Panc1 (cell line): Measurements from ENCODE around the gene RIMBP2. TPM values are rescaled to one million over a fixed set of nuclear protein-coding genes. Genes with fewer than 3 reads are reported as not detected.

ENCODE experiments used
- ATAC-seq: fragments of 200-7000 bp; cut with Tn5 transposase; 2 replicates; pipeline ENCODE4 v1.9.1; 2020; ENCODE audit warnings: mild to moderate bottlenecking, moderate library complexity
- BruUV-seq: library from RNA; stranded (reverse); fragments of 400-500 nt; replicated peaks from 2 replicates; lab custom pipeline; 2021; lab: Mats Ljungman, UMichigan
- CTCF ChIA-PET: fragments of 300-600 bp; sonication (Branson Sonifier 250); formaldehyde crosslinking; loops from one replicate; lab custom pipeline; 2022; ENCODE audit warnings: antibody characterized with exemption; lab: Charles Lee
- POLR2A ChIA-PET: fragments of 300-600 bp; sonication (Branson Sonifier 250); formaldehyde crosslinking; loops from one replicate; lab custom pipeline; 2022; ENCODE audit warnings: antibody characterized with exemption; lab: Charles Lee
- DNase-seq: peaks from one replicate; pipeline ENCODE4 v3.0.0-alpha.2; 2010; ENCODE audit warnings: low read depth, low spot score
- H3K27ac ChIP-seq: 2 replicates; pipeline ENCODE4 v1.5.1; 2011; ENCODE audit warnings: mild to moderate bottlenecking, low read length, inconsistent platforms
- H3K27me3 ChIP-seq: fragments of 200-500 bp; sonication (Bioruptor generic); 2 replicates; pipeline ENCODE4 v1.6.0; 2014; ENCODE audit warnings: low read length, inconsistent platforms; ENCODE audit not compliant: control insufficient read depth, insufficient read depth
- H3K36me3 ChIP-seq: fragments of 200-500 bp; sonication (Bioruptor generic); 2 replicates; pipeline ENCODE4 v1.5.1; 2014; ENCODE audit warnings: inconsistent platforms, mild to moderate bottlenecking, low read length, moderate library complexity; ENCODE audit not compliant: control insufficient read depth, insufficient read depth
- H3K4me1 ChIP-seq: 2 replicates; pipeline ENCODE4 v1.5.1; 2011; ENCODE audit warnings: inconsistent platforms, mild to moderate bottlenecking, low read length, moderate library complexity; ENCODE audit not compliant: control insufficient read depth, insufficient read depth
- H3K4me3 ChIP-seq, 2 experiments: 2 replicates each; pipeline ENCODE4 v1.5.1; 2011 to 2012; ENCODE audit warnings: low read depth in 2 of 2, low read length in 2 of 2, mild to moderate bottlenecking in 2 of 2, inconsistent platforms in 1 of 2, moderate library complexity in 1 of 2
- H3K9me3 ChIP-seq: fragments of 200-500 bp; sonication (Bioruptor generic); 2 replicates; pipeline ENCODE4 v1.5.1; 2014; ENCODE audit warnings: low read depth, mild to moderate bottlenecking, inconsistent platforms, low read length, moderate library complexity; ENCODE audit not compliant: control insufficient read depth, insufficient read depth
- CTCF ChIP-seq: fragments of 450-650 bp; IDR thresholded peaks from 2 replicates; pipeline ENCODE4 v1.5.1; 2017; ENCODE audit warnings: mild to moderate bottlenecking
- POLR2AphosphoS5 ChIP-seq: IDR thresholded peaks from 2 replicates; pipeline ENCODE4 v1.6.1; 2012; ENCODE audit warnings: mild to moderate bottlenecking, low read depth, low read length, moderate library complexity
- REST ChIP-seq, 2 experiments: IDR thresholded peaks; 2 replicates each; pipeline ENCODE4 v1.6.1; 2011 to 2012; ENCODE audit warnings: low read depth in 2 of 2, control low read depth in 1 of 2, low read length in 1 of 2, mild to moderate bottlenecking in 1 of 2, moderate library complexity in 1 of 2; ENCODE audit not compliant: insufficient read depth in 1 of 2
- SIN3A ChIP-seq: IDR thresholded peaks from 2 replicates; pipeline ENCODE4 v1.6.1; 2012; ENCODE audit warnings: low read depth, mild to moderate bottlenecking, low read length, moderate library complexity, borderline replicate concordance; ENCODE audit not compliant: insufficient read depth
- TCF7L2 ChIP-seq: IDR thresholded peaks from 2 replicates; pipeline ENCODE4 v1.6.1; 2011; ENCODE audit warnings: mild to moderate bottlenecking, low read depth, low read length, inconsistent platforms
- in situ Hi-C: cut with HindIII; loops from 2 replicates; pipeline ENCODE4 v1.10.0; 2016; ENCODE audit warnings: low sequenced_read_pairs, low pct_unique_long_range_greater_than_20kb
- intact Hi-C: fragments of 100-400 bp; cut with micrococcal nuclease; formaldehyde crosslinking; loops from one replicate; pipeline ENCODE4 v1.10.0; 2022; ENCODE audit not compliant: unreplicated experiment
- total RNA-seq: library from RNA; stranded (reverse); gene quantifications from one replicate; pipeline ENCODE4 v1.2.1, GENCODE V29; 2021; ENCODE audit not compliant: unreplicated experiment

Gene RIMBP2
- total RNA-seq, 1 experiment from 2014 or later, result not detected

DNA sequence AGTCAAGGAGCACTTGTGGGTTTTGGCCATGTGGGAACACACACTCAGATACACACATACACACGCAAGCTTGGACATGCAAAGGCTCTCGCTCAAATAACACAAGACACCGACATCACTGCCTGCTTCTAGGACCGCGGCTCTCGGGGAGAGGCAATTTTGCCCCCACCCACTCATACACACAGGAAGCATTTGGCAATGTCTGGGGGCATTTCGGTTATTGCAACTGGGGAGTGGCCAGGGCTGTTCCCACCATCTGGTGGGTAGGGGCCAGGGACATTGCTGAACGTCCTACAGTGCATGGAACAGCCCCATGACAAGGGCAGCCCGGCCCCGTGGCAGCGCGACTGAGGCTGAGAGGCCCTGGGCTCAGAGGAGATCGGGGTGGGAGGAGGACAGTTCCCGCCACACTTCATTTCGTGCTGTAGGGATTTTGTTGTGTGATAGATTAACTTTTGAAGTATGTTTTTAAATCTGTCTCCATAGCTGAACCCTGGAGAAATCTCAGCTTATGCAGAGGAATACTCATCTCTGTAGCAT lies 35.6 kb downstream of the RIMBP2 start:
- H3K4me1 ChIP-seq, result no peaks in the 10 kb centered on the region
- H3K36me3 ChIP-seq, result no peaks in the 10 kb centered on the region
- no peaks in the 10 kb centered on the region for H3K9me3 ChIP-seq
- no peak overlapping the region for H3K27ac ChIP-seq
- intact Hi-C loops, result no loop called here
- H3K4me3 ChIP-seq, result no peak overlapping the region
- DNase-seq, result no peak
- BruUV-seq, result no TSS peak
- CTCF ChIA-PET, result no interaction called here
- POLR2A ChIA-PET, result no interaction called here
- in situ Hi-C loops, result no loop called here
- TF ChIP-seq CTCF (no peak), POLR2AphosphoS5 (no peak), SIN3A (no peak), TCF7L2 (no peak), REST (IDR thresholded peaks at IDR 0.05; ENCODE audit: insufficient read depth in 1 of 2, low read depth in 2 of 2, low read length in 1 of 2) (no peak)
- H3K27me3 ChIP-seq, result peaks cover 10% of the 10 kb centered on the region
- ATAC-seq, result no peak

DNA sequence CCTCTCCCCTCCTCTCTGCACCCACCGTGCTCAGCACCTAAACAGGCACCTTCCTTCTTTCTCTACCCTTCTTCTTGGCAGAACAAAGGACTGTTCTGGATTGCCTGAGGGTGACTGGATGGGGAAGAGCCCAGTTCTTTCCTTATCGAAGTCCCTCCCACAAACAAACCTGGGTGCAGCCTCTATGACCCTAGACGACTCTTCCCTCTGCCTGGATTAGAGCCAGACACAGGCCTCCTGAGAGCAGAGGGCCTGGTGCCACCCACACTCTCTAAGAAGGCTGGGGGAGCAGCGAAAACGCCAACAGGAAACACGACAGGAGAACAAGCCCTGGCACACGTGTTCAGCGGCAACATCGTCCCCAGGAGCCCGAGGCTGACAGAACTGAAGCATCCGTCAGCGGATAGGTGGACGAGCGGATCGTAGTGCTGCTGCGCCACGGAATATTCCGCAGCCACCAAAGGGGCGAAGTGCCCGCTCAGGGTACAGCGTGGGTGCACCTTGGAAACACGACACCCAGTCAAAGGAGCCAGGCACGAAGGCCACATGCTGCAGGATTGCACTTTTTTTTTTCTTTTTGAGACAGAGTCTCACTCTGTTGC lies 38.0 kb downstream of the RIMBP2 start:
- no peak for ATAC-seq
- in situ Hi-C loops (no loop called here), intact Hi-C loops (no loop called here)
- Histone ChIP-seq H3K4me1 (no peaks in the 10 kb centered on the region), H3K9me3 (no peaks in the 10 kb centered on the region), H3K36me3 (no peaks in the 10 kb centered on the region), H3K4me3 (no peak overlapping the region), H3K27me3 (no peaks in the 10 kb centered on the region), H3K27ac (no peak overlapping the region)
- TF ChIP-seq REST (IDR thresholded peaks at IDR 0.05; ENCODE audit: insufficient read depth in 1 of 2, low read depth in 2 of 2, low read length in 1 of 2) (no peak), CTCF (no peak), TCF7L2 (no peak), POLR2AphosphoS5 (no peak), SIN3A (no peak)
- POLR2A ChIA-PET, result no interaction called here
- DNase-seq, result no peak
- BruUV-seq, result no TSS peak
- CTCF ChIA-PET, result no interaction called here
